ENCODE results near the gene CELF2. TPM values are rescaled to one million over a fixed set of nuclear protein-coding genes. Genes with fewer than 3 reads are reported as not detected.

CELF2 gene
- total RNA-seq, 3 donors from 2014 or later = 40.0 to 178 (median 45.6) TPM

DNA sequence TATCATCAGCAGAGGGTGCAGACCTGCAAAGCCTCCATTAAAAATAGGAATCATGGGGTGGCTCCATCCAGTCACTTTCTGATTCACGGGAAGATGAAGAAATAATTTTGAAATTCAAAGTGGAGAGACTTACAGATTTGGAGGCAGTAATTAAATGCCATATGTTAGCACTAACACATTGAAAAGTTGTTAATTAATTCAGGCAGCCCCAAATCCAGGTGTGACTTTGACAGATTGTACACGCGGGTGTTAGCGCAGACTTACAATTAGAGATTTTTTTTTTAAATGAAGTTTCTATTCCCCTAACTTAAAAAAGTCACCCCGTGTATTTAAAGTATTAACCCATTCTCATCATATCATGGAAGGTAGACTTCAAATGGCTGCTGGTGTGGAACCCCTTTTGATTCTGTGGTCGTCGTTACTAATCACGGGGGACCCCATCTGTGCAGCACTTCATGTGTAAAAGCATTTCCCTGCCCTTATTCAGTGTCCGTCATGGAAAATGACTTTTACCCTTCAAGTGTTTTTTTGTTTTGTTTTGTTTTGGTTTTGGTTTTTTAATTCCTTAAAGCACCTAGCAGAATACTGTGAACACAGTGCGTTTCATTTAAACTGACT, 235.8 kb downstream of the CELF2 start:
- H3K4me1 ChIP-seq = no peaks in the 10 kb centered on the region

DNA sequence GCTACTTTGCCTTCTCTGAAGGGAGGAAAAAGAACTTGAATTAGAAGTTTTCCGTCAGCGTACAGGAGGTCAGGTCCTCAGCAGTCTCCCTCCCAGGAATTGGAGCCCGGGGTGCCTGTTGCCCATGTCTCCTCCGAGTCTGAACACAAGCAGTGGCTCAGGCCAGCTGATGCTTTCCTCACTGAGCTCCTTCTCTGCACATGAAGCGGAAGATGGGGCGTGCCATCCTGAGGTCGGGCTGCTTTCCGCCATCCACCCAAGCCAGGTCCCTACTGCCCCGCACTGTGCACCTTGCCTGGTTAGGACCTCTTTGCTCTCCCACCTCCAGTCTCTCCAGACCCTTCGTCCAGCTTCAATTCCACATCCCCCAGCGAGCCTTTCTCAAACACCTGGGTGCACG, 237.5 kb downstream of the CELF2 start:
- Histone ChIP-seq H3K9me3 (no peaks in the 10 kb centered on the region), H3K27ac (no peak overlapping the region), H3K4me1 (no peaks in the 10 kb centered on the region), H3K4me3 (no peak overlapping the region), H3K27me3 (no peaks in the 10 kb centered on the region), H3K36me3 (no peaks in the 10 kb centered on the region)
- intact Hi-C loops (cut with DNase I; ENCODE audit: low total_unique reads) = no loop called here
- no peak for DNase-seq (ENCODE audit: low spot score in 2 of 2)
- TF ChIP-seq, protein P1, sequence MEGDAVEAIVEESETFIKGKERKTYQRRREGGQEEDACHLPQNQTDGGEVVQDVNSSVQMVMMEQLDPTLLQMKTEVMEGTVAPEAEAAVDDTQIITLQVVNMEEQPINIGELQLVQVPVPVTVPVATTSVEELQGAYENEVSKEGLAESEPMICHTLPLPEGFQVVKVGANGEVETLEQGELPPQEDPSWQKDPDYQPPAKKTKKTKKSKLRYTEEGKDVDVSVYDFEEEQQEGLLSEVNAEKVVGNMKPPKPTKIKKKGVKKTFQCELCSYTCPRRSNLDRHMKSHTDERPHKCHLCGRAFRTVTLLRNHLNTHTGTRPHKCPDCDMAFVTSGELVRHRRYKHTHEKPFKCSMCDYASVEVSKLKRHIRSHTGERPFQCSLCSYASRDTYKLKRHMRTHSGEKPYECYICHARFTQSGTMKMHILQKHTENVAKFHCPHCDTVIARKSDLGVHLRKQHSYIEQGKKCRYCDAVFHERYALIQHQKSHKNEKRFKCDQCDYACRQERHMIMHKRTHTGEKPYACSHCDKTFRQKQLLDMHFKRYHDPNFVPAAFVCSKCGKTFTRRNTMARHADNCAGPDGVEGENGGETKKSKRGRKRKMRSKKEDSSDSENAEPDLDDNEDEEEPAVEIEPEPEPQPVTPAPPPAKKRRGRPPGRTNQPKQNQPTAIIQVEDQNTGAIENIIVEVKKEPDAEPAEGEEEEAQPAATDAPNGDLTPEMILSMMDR (IDR thresholded peaks at IDR 0.05) = no peak
- TF ChIP-seq POLR2AphosphoS5 (IDR thresholded peaks at IDR 0.05) (no peak), POLR2A (IDR thresholded peaks at IDR 0.05) (no peak)

More for the DNA sequence above, 235.8 kb downstream of the CELF2 start:
- intact Hi-C loops (cut with DNase I; ENCODE audit: low total_unique reads) = no loop called here
- no peak overlapping the region for H3K27ac ChIP-seq
- H3K27me3 ChIP-seq = no peaks in the 10 kb centered on the region
- no peaks in the 10 kb centered on the region for H3K36me3 ChIP-seq
- no peak for DNase-seq (ENCODE audit: low spot score in 2 of 2)
- no peak overlapping the region for H3K4me3 ChIP-seq
- H3K9me3 ChIP-seq = no peaks in the 10 kb centered on the region
- TF ChIP-seq, protein P1 (IDR thresholded peaks at IDR 0.05) = no peak
- TF ChIP-seq POLR2AphosphoS5 (IDR thresholded peaks at IDR 0.05) (no peak), POLR2A (IDR thresholded peaks at IDR 0.05) (no peak)

DNA sequence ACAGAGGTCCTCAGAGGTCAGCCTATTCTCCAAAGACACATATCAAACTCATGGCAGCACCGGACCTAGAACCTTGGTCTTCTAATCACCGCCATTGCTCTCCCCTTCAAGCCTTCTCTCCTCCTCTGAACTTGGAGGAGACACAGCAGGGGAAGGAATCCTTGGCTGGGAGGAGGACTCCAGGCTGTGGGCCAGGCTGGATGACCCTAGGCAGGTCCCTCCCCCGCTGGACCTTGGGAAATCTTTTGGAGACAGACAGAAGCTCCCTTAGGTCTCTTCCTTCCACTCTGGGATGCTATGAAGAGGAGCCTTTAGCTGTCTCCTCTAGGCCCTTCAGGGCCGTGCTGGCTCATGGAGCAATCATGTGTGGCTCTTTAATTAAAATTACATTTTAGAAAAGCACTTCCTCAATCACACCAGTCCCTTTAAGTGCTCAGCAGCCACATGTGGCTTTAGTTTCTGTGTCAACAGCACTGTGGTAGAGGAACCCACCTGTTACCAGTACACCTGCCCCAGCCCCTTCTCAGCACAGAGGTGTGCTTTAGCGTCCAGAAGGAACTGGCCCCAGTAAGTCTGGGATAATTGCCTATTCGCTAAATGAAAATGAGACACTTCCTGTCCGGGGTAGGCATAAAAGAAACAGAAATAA, 238.2 kb downstream of the CELF2 start:
- Histone ChIP-seq H3K36me3 (no peaks in the 10 kb centered on the region), H3K4me3 (no peak overlapping the region), H3K27me3 (no peaks in the 10 kb centered on the region), H3K9me3 (no peaks in the 10 kb centered on the region), H3K27ac (no peak overlapping the region), H3K4me1 (no peaks in the 10 kb centered on the region)
- no peak for DNase-seq (ENCODE audit: low spot score in 2 of 2)
- TF ChIP-seq POLR2AphosphoS5 (IDR thresholded peaks at IDR 0.05) = no peak
- TF ChIP-seq, protein P1 (IDR thresholded peaks at IDR 0.05) = no peak
- no peak for TF ChIP-seq POLR2A (IDR thresholded peaks at IDR 0.05)
- intact Hi-C loops (cut with DNase I; ENCODE audit: low total_unique reads) = no loop called here

DNA sequence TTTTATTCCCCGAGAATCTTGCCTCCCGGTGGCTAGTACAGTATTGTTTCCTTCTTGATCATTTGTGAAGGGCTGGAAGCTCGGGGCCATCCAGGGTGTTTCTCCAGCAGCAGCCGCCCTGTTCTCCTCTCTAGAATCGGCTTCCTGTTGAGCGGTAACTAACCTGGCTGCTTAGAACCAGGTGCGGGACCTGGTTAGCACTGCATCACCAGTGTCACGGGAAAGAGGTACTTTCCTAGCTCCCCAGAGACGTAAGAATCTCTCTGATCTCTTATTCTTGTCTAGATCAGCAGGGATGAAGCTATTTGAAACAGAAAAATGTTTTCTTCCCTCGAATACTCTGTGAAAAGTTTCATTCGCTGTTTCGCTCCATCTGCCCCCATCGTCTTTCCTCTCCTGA, 239.2 kb downstream of the CELF2 start:
- Histone ChIP-seq H3K27me3 (no peaks in the 10 kb centered on the region), H3K27ac (no peak overlapping the region), H3K4me3 (no peak overlapping the region), H3K9me3 (no peaks in the 10 kb centered on the region), H3K36me3 (no peaks in the 10 kb centered on the region), H3K4me1 (no peaks in the 10 kb centered on the region)
- intact Hi-C loops (cut with DNase I; ENCODE audit: low total_unique reads) = no loop called here
- TF ChIP-seq POLR2A (IDR thresholded peaks at IDR 0.05) (no peak), POLR2AphosphoS5 (IDR thresholded peaks at IDR 0.05) (no peak)
- TF ChIP-seq, protein P1 (IDR thresholded peaks at IDR 0.05) = no peak
- DNase-seq (ENCODE audit: low spot score in 2 of 2) = no peak

DNA sequence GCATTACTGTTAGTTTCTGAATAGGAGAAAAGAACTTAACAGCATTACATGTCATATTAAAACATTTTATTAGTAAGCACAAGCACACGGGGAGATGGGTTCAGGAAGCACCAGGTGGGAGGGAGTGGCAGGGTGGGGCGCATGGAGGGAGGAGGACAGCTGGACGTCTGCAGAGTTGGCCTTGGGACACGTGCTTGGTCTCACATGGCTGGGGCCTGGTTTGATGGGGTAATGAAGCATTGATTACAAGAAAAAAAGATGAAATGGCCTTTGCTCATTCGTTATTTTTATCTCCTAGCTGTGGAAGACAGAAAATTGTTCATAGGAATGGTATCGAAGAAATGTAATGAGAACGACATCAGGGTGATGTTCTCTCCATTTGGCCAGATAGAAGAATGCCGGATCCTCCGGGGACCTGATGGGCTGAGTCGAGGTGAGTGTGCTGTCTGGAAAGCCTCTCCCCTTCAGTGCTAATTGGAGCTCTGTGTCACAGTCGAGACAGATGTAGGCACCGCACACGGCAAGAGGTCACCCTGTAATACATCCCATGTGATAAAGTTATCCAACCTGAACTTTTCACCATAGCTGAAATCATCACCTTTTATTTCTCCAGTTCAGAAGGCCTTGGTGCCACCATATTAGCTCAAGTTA, 239.9 kb downstream of the CELF2 start:
- intact Hi-C loops (cut with DNase I; ENCODE audit: low total_unique reads) = no loop called here
- DNase-seq (ENCODE audit: low spot score in 2 of 2) = no peak
- H3K9me3 ChIP-seq = no peaks in the 10 kb centered on the region
- H3K4me3 ChIP-seq = no peak overlapping the region
- TF ChIP-seq POLR2A (IDR thresholded peaks at IDR 0.05) = no peak
- TF ChIP-seq POLR2AphosphoS5 (IDR thresholded peaks at IDR 0.05) = no peak
- TF ChIP-seq, protein P1 (IDR thresholded peaks at IDR 0.05) = no peak
- no peaks in the 10 kb centered on the region for H3K27me3 ChIP-seq
- no peaks in the 10 kb centered on the region for H3K4me1 ChIP-seq
- no peak overlapping the region for H3K27ac ChIP-seq
- H3K36me3 ChIP-seq = no peaks in the 10 kb centered on the region
